Measurements from ENCODE around the gene GPX6. TPM values are rescaled to one million over a fixed set of nuclear protein-coding genes. Genes with fewer than 3 reads are reported as not detected.
"Not testable (repeated sequence)": the region's sequence is repeated elsewhere in the genome, so short reads cannot be mapped to it uniquely, and the experiment has no call there.

Gene GPX6
- not detected for total RNA-seq

DNA sequence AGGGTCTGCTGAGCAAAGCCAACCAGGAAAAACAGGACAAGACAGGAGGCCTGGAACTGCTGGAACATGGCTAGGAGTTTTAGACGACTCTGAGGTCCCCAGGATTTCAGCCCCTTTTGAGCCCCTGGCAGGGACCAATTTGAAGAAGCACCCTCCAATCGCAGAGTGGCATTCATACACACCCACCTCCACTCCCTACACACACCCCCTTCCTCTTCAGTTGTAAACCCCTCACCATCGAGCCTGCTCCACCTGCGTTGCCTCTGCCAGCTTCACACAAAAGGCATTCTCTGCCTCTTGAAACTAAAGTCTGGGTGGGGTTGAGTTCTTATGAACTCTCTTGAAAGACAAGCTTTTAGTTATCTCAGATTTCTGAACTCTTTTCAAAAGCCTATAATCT is at the start of gene GPX6:
Gene GPX6, minus strand, starts transcription at position 118 of the 400 bp plus-strand sequence. Its CDS starts 50 bp downstream, at position 68.
- intact Hi-C loops (cut with DNase I), result no loop called here
- no peak for ATAC-seq
- no peak for DNase-seq (ENCODE audit: low spot score)

- no peak for DNase-seq (ENCODE audit: low spot score)
- no peak for ATAC-seq
- intact Hi-C loops (cut with DNase I), result no loop called here
Measured at GRCh38 chr6:28563430-28564095, 48.0 kb upstream of the GPX6 start.

GRCh38 chr6:28558629-28559028 is 43.0 kb upstream of the GPX6 start:
- ATAC-seq, result no peak
- DNase-seq (ENCODE audit: low spot score), result no peak
- intact Hi-C loops (cut with DNase I), result no loop called here

- ATAC-seq (no peak), DNase-seq (ENCODE audit: low spot score) (no peak)
- intact Hi-C loops (cut with DNase I), result no loop called here
Measured at GRCh38 chr6:28555136-28555535, 39.5 kb upstream of the GPX6 start.

DNA sequence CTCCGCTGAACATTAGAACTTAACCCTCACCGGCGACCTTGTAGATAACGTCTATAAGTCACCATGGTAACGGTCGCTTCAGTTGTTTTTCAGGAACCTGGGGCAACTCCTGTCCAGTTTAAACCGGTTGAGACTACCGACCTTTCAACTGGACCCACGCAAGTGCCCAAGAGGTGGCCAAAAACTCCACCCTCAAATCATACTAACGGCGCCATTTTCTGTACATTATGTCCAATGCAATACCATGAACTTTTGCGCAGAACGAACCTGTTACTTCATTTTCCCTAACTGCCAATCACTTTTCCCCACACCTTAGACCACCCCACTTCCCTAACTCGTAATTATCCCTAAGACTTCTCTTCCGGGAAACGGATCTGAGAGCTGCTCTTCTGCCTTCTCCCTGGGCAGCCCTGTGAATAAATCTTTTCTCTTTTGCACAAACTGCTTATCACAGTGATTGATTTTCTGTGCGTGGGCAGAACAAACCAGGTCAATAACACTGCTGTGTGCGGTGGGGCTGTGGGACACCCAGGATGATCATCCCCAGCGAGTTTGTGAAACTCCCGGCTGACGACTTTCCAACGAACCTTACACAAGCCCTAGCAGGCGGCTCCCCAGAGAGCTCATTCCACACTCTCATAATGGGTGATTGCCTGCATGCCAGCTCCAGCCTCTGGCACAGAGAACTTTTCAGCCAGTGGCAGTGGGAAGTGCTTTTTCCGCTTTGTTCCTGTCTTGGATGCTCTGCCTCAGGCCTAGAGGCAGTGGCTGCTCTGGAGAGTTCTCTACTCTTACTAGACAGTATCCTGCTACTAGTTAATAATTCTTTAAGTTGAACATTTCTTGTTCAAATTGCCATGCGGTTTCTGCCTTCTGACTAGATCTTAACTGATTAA is 38.6 kb upstream of the GPX6 start:
- intact Hi-C loops (cut with DNase I), result no loop called here
- ATAC-seq, result no peak
- no peak for DNase-seq (ENCODE audit: low spot score)

GRCh38 chr6:28553384-28553985 is 37.9 kb upstream of the GPX6 start:
- intact Hi-C loops (cut with DNase I), result no loop called here
- ATAC-seq (no peak), DNase-seq (ENCODE audit: low spot score) (no peak)

GRCh38 chr6:28551891-28552666 is 36.5 kb upstream of the GPX6 start:
- intact Hi-C loops (cut with DNase I), result no loop called here
- no peak for ATAC-seq

GRCh38 chr6:28547003-28547402 is 31.4 kb upstream of the GPX6 start:
- intact Hi-C loops (cut with DNase I); ATAC-seq; DNase-seq (ENCODE audit: low spot score): not testable (repeated sequence)

More at GRCh38 chr6:28551891-28552666, 36.5 kb upstream of the GPX6 start:
- no peak for DNase-seq (ENCODE audit: low spot score)

- intact Hi-C loops (cut with DNase I), result no loop called here
- DNase-seq (ENCODE audit: low spot score) (no peak), ATAC-seq (no peak)
Measured at GRCh38 chr6:28545955-28546354, 30.4 kb upstream of the GPX6 start.

- ATAC-seq (peak; percentile 58), DNase-seq (ENCODE audit: low spot score) (no peak)
- intact Hi-C loops (cut with DNase I), result no loop called here
Measured at GRCh38 chr6:28543651-28544610, 28.3 kb upstream of the GPX6 start.

GRCh38 chr6:28542440-28543296 is 27.1 kb upstream of the GPX6 start:
- DNase-seq (ENCODE audit: low spot score), result no peak
- intact Hi-C loops (cut with DNase I), result no loop called here
- ATAC-seq, result peak; percentile 51

GRCh38 chr6:28541996-28542395 is 26.4 kb upstream of the GPX6 start:
- no peak for DNase-seq (ENCODE audit: low spot score)
- intact Hi-C loops (cut with DNase I), result no loop called here
- ATAC-seq, result no peak

DNA sequence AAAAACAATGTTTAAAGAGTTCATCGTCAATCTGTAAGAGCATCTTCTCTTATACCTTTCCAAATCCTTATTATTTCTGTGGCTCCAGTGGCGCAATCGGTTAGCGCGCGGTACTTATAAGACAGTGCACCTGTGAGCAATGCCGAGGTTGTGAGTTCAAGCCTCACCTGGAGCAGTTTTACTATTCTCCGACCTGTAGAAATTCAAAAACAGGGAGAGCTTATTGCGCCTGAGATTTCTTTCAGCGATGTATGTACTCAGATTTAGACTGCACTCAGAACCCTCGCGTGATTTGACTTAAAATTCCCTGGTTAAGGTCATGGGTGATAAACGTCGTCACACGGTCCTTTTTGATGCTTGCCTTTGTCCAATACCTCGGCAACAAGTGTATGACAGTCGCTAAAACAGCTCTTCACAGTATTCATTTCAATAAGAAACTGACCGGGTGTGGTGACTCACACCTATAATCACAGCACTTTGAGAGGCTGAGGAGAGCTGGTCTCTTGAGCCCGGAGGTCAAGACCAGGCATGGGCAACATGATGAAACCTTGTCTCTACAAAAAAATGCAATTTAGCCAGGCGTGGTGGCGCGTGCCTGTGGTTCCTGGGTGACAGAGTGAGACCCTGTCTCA is 22.0 kb upstream of the GPX6 start:
- no peak for ATAC-seq
- no peak for DNase-seq (ENCODE audit: low spot score)
- intact Hi-C loops (cut with DNase I), result no loop called here

DNA sequence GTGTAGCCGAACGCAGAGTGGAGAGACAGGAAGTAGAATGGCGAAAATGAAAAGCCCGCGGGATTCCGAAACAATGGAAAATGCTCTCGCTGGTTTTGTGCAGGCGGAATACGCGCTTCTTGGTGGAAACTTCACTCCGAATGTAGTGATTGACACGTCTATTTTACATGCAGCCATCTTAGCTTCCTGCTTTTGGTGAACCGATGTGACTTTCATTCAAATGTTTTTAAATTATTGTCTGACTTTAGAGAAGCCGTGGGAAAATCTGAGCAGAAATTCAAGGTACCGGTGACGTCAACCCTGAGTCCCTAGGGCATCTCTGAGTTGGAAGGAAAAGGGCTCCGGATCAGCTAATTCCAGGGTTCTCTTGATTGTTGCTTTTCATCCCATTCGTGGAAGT is 21.5 kb upstream of the GPX6 start:
- DNase-seq (ENCODE audit: low spot score), result no peak
- intact Hi-C loops (cut with DNase I), result no loop called here
- ATAC-seq, result no peak

DNA sequence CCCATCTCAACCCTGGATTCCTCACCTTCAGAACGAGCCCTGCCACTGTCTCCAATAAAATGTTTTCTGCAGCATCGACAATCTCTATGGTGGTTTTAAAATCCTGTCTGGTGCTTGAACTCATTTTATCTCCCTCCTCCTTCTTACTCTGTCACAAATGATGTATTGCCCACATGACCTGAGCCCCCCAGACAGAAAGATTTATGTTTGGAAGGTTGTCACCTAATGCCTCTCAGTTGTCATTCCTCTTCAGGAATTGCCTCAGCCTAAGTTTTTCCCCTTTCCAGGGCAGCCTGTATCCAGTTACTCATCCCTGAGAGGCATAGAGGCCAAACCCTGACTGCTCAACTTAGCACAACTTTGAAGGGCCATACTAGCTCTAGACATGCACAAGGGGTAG is 19.3 kb upstream of the GPX6 start:
- intact Hi-C loops (cut with DNase I), result no loop called here
- ATAC-seq (no peak), DNase-seq (ENCODE audit: low spot score) (no peak)

- ATAC-seq, result no peak
- intact Hi-C loops (cut with DNase I), result no loop called here
Measured at GRCh38 chr6:28534306-28534705, 18.7 kb upstream of the GPX6 start.

More at GRCh38 chr6:28534306-28534705, 18.7 kb upstream of the GPX6 start:
- no peak for DNase-seq (ENCODE audit: low spot score)
